ENCODE results near the gene DNAJC4.
"Not testable (repeated sequence)": the region's sequence is repeated elsewhere in the genome, so short reads cannot be mapped to it uniquely, and the experiment has no call there.

Gene DNAJC4

DNA sequence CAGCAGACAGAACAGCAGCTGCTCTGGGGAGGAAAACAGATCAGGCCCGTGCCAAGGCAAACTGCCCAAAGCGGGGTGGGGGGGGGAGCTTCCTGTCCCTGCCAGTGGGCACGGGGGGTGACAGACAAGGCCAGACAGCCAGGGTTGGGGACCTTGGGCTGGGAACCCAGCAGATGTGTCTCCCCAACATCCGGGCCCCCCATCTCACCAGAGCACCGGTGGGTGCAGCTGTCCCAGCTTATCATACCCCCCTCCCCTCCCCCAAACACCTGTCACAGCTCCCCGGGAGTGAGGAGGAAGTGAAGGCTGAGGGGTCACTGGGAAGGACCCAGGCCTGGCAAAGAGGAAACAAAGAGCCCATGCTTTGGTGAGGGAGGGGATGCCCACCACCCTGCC, 15.1 kb downstream of the DNAJC4 start:
- DNase-seq (ENCODE audit: low spot score): no peak

DNA sequence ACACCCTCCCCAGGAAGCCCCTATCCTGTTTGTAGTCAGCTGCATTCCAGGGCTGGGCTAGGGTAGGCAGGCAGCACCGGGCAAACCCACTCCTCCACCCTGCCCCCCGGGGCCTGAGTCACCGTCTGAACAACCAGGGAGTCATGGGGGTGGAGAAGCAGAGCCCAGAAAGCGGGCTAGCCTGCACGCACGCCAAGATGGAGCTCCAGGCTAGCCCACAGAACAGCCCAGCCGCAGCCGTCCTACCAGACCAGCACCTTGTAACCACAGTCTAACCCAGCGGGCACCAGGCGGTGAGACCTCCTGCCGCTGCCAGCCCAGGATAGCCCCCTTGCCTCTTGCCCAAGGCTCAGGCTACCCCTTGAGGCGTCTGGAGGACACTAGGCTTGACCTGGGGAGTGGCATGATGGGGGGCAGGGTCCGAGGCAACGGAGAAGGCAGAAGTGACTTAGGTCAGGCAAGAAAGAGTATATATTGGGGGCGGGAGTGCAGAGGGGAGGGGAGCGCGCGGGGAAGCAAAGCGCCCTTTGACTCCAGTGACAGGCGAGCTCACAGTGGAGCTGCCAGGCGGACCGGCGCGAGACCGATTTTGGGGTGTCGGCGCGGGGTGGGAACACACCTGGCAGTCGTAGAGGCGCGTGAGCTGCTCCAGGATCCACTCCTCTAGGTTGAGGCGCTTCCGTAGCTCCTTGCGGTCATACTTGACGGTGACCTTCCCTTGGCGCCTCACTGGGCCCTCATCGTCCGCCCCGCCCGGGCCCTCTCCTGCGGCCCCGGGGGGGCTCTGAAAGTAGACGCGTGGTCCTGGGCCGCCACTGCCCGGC, 15.7 kb downstream of the DNAJC4 start:
- peak; percentile 96 for DNase-seq (ENCODE audit: low spot score)

DNA sequence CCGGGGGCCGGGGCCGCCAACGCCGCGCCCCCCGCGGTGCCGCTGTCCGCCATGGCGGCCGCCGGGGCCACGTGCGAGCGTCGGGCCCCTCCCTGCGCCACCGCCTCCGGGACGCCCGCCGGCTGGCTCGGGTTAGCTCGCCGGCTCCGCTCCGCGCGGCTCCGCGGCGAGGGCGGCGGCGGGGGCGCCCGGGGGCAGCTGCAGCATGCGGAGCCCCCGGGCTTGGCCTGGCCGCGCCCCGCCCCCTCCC, 16.2 kb downstream of the DNAJC4 start:
- not testable (repeated sequence) for DNase-seq (ENCODE audit: low spot score)

DNA sequence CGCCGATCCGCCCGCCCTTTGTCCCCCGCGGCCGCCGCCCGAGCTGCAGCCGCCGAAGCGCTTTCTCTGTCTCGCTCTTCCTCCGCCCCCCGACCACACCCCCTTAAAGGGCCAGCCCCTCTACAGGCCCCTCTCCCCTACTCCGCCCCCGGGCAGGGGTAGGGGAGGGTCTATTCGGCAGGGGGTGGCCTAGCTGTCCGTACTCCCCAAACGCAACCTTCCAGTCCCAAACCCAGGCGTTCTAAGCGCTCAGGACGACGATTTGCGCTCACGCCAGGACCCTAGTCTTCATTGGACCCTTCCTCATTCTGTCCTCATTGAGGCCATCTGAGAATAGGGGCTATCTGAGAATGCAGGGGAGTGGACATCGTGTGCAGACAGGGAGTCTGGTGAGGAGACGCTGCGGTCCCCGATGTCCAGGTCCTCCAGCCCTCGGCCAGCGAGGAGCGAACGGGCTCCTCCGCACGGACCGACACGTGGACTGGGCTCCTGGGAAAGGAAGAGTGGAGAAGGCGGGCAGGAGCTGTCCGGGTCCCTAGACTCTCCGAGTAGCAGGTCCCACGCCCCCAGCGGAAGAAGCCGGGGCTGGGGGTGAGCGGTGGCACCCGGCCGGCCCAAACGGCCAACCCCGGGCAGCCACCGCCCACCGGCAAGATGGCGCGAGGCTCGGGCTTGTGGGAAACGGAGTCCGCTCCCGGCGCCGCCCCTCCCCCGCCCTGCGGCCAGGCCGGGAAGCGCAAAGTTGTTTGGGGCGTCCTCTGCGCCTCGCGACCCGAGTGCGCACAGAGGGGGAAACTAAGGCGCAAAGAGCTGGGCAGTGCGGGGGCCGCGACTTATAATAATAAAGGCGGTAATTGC, 16.8 kb downstream of the DNAJC4 start, which contains the start of gene PPP1R14B:
Gene PPP1R14B (minus strand): TSS at position 73 of the 858 bp plus-strand sequence. CDS start 270 bp downstream, outside the sequence.
- DNase-seq (ENCODE audit: low spot score): peak; percentile 96

DNA sequence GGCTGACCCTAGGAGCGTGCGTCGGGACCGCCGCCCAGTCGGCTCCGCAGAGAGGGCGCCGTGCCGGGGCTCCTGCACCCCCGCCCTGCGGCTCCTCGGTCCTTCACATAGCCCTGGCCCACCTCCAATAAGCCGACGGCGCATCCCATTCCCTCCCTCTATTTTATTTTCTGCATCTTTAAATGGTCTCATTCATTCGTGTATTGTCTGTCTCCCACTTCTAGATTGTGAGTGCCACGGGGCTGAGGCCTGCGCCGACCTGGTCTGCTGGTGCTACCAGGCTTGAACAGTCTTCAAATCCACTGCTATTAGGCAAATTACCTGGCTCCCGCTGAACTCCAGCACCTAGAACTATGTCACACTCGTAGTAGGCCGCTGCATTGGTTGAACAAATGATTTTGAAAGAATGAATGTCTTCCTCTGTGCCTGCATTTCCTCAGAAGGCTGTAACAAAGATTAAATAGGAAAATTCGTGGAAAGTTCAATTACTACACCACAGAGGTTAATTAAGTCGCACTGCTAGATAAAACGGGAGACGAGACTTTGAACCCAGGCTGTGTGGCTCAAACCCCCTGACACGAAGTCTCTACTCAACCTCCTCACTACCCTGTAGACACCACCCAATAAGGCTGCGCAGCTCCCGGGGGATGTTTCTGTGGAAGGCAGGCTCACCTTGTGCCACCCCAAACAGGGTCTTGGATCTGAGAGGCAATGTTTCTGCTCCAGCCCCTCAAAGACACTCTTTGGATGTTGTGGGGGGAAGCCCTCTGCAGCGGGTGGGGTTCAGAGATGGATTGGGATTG, 17.6 kb downstream of the DNAJC4 start:
- DNase-seq (ENCODE audit: low spot score): no peak

GRCh38 chr11:64248578-64248977, 18.2 kb downstream of the DNAJC4 start:
- no peak for DNase-seq (ENCODE audit: low spot score)

GRCh38 chr11:64249038-64249437, 18.7 kb downstream of the DNAJC4 start:
- DNase-seq (ENCODE audit: low spot score): no peak

DNA sequence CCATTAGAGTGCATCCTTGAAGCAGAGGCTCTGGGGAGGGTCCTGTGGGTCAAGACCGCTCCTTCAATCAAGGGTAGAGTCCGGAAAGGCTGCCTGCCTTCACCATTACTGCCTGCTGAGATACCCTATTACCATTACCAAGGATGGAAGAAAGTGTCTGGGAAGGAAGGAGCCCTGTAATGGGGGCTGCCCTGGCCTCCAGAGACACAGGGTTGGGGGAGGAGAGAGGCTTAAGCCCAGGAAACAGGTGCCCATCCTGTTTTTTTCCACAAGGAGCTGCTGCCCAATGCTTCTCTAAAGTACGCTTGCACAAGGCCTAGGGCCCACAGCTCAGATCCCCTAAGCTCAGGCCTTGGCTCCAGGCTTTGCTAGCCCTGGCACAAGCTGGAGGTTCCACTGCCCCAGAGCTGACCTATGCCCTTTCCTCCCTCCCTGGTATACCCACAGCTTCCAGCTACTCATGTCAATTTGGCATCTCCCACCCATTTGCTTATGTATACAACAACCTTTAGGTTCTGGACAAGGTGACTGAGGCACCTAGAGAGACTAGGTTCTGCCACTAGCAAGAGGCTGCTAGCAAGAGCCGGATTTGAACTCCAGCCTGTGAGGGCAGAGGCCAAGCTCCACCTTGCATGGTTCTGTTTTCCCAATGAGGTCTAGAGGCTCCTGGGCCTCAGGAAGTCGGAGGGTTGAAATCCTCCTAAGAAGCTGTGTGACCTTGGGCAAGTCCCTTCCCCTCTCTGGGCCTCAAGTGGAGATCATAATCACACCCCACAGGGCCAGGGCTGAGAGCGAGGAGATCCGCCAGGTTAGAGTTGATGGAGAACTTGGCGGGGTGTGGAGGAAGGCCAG, 19.4 kb downstream of the DNAJC4 start:
- no peak for DNase-seq (ENCODE audit: low spot score)

DNA sequence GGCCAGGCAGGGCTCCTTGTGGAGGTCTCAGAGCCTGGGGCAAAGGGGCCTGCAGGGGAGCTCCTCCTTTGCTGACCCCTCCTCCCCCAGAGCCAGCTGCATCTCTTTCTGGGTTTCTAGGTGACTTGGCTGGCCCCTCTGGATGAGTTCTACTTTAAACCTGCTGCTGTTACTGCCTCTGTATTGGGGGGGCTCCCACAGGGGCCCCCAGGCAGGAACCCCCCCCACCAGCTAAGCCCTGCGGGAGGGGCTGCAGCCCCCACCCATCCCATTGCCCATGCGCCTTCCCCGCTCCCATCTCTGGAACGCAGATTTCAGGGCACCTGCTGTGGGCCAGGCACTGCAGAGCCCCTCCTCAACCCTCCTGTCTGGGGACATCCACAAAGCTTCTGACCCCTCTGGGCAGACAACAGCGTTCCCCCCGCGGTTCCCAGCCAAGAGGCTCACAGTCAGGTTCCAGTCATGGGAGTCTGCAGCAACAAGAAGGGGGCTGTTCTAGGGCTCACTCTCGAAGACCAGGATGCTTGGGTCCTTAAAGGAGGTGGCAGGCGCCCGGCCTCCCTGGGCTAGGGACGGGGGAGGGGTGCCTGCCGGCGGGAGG, 20.2 kb downstream of the DNAJC4 start:
- DNase-seq (ENCODE audit: low spot score): peak; percentile 44

DNA sequence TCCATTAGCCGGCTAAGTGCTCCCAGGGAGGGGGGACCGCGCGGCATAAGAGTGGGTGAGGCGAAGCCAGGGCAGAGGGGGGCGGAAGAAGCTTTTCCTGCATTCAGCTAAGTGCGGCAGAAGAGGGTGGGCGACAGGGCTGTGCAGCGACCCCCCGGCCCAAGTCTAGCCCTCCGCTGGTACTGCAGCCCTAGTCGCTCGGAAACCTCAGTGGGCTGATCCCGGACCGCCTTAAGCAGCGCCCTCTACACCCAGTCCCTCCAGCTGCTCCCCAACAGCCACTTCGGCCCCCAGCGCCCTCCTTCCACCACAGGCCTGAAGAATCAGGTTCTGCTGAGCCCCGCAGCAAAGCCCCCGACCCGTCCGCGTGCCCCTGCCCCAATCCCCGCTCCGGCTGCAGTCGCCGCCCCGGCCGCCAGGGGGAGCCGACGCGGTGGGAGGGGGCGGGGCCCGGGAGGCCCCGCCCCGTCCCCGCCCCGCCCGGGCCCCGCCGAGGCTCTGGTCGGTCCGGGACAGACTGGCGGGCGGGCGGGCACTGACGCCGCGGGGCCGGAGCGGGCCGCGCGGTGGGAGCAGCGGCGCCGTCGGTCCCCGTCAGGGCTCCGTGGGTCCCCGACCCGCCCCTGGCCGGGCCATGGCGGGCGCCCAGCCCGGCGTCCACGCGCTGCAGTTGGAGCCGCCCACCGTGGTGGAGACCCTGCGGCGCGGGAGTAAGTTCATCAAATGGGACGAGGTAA, 20.8 kb downstream of the DNAJC4 start, which contains the start of gene PLCB3:
Gene PLCB3 (plus strand): TSS at position 515 of the 737 bp plus-strand sequence. CDS start 120 bp downstream, at position 635.
- peak; percentile 84 for DNase-seq (ENCODE audit: low spot score)

DNA sequence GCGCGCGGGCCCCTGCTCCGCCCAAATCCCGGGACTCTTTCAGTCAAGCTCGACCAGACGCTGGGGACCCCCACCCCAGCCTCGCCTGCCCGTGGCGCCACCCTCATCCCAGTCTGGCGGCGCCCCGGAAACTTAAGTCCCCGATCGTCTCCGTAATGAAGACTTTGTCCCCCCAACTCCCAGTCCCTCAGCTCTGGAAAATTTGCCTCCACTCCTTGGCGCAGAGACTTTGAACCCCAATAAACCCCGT, 21.3 kb downstream of the DNAJC4 start:
- no peak for DNase-seq (ENCODE audit: low spot score)

GRCh38 chr11:64252003-64252872, 21.9 kb downstream of the DNAJC4 start:
- peak; percentile 85 for DNase-seq (ENCODE audit: low spot score)

DNA sequence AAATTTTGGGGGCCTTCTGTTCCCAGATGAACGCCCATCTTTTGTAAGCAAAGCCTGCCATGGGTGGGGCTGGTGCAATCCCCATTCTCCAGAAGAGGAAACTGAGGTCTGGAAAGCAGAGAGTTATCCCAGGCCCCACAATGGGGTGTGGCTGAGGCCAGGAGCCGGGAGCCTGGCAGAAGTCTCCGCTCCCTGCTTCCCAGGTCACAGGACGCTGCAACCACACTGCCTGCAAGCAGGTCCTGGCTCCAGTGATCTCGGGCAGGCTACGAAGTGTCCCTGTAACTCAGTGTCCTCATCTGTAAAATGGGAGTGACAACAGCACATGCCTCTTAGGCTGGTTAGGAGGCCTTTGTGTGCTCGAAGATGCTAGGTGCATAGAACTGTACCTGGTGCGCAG, 22.7 kb downstream of the DNAJC4 start:
- DNase-seq (ENCODE audit: low spot score): no peak

DNA sequence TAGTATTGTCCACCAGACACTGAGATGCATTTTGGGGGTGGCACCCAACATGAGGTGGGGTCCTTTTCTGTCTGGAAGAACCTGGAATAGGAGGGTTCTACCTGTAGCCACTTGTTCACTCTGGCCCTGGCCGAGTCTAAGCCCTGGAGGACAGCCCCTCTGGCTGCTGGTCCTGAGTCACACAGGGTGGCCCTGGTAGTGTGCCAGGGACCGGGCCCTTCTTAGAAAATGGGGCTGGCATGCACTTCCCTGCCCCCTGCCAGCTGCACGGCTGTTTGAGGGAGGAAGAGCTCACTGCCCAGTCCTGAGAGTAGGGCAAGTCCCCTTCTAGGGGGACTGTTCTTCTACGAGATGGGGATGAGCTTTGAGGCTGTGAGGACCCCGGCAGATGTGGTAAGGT, 23.1 kb downstream of the DNAJC4 start:
- peak; percentile 61 for DNase-seq (ENCODE audit: low spot score)

GRCh38 chr11:64254326-64254725, 24.0 kb downstream of the DNAJC4 start:
- no peak for DNase-seq (ENCODE audit: low spot score)

DNA sequence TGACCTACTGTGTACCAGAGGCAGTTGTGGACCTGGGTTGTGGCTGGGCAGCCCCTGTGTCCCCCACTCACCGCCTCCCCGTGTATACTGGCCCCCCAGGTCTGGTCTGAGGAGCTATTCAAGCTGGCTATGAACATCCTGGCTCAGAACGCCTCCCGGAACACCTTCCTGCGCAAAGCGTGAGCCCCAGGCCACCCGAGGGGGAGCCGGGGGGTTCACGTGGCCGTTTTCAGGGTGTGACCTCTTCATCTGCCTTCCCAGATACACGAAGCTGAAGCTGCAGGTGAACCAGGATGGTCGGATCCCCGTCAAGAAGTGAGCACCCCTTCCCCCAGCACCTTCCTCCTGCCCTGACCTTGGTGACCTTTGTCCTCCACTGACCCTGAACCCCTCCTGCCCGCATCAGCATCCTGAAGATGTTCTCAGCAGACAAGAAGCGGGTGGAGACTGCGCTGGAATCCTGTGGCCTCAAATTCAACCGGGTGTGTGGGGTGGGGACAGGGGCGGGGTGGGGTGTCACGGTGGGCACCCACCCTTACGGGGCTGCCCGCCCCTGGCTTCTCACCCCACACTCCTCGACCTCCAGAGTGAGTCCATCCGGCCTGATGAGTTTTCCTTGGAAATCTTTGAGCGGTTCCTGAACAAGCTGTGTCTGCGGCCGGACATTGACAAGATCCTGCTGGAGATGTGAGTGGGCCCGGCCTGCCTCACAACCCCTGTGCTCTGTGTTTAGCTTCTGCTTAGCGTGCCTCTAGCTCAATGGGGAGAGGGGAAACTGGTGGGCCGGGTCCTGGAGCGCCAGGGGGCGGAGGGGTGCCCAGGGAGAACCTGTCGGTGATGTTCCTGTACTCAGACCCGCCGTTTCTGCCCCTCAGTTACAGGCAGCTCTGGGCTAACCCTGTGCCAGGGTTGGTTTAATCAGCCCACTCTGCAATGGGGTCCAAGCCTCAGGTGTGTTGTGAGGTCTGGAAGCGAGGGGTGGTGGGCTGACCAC, 25.1 kb downstream of the DNAJC4 start:
- DNase-seq (ENCODE audit: low spot score): no peak

DNA sequence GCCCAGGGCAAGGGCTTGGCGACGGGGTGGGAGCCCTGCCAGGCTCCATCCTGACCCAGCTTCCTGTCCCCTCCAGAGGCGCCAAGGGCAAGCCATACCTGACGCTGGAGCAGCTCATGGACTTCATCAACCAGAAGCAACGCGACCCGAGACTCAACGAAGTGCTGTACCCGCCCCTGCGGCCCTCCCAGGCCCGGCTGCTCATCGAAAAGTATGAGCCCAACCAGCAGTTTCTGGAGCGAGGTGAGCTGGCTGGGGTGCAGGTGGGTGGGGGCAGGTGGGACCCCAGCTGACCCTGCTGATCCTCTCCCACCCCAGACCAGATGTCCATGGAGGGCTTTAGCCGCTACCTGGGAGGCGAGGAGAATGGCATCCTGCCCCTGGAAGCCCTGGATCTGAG, 26.0 kb downstream of the DNAJC4 start:
- no peak for DNase-seq (ENCODE audit: low spot score)

DNA sequence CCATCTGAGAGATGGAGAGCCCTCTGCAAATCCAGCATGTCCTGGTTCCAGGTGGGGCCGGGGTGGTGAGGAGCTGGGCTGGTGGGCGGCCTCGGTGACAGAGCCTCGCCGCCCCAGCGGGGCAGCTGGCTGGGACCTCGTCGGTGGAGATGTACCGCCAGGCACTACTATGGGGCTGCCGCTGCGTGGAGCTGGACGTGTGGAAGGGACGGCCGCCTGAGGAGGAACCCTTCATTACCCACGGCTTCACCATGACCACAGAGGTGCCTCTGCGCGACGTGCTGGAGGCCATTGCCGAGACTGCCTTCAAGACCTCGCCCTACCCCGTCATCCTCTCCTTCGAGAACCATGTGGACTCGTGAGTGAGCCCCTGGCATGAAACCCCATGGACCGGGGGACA, 28.0 kb downstream of the DNAJC4 start:
- DNase-seq (ENCODE audit: low spot score): no peak

Measured in hepatic stellate cell (primary cell).